SIG-M5 treated with dmso at 0.1 percent for 504 hours (cell line): ENCODE data around the gene ASAP2.
A peak's percentile ranks its signal among the peaks of the same experiment; 100 is the strongest.

Experiments used
- DNase-seq: peaks from one replicate; lab custom pipeline; 2025; ENCODE audit not compliant: unreplicated experiment; lab: John Stamatoyannopoulos, UW

Gene ASAP2

GRCh38 chr2:9205963-9206948 is at the start of gene ASAP2:
Gene ASAP2 (plus strand): TSS chr2:9206812. CDS start chr2:9207105, 293 bp downstream.
- DNase-seq: peak; percentile 43

- DNase-seq: no peak
Observed at GRCh38 chr2:9158786-9159779, 47.5 kb upstream of the ASAP2 start.

- no peak for DNase-seq
Observed at GRCh38 chr2:9160732-9161131, 45.9 kb upstream of the ASAP2 start.

- DNase-seq: no peak
Observed at GRCh38 chr2:9162841-9163240, 43.8 kb upstream of the ASAP2 start.

- DNase-seq: no peak
Observed at GRCh38 chr2:9163306-9164111, 43.1 kb upstream of the ASAP2 start.

GRCh38 chr2:9164112-9164608 is 42.5 kb upstream of the ASAP2 start:
- no peak for DNase-seq

GRCh38 chr2:9165625-9166024 is 41.0 kb upstream of the ASAP2 start:
- no peak for DNase-seq

GRCh38 chr2:9166579-9167377 is 39.8 kb upstream of the ASAP2 start:
- DNase-seq: no peak

GRCh38 chr2:9167718-9168657 is 38.6 kb upstream of the ASAP2 start:
- DNase-seq: peak; percentile 35

- peak; percentile 59 for DNase-seq
Observed at GRCh38 chr2:9168821-9169221, 37.8 kb upstream of the ASAP2 start.

GRCh38 chr2:9169349-9170107 is 37.1 kb upstream of the ASAP2 start:
- no peak for DNase-seq

GRCh38 chr2:9170458-9171130 is 36.0 kb upstream of the ASAP2 start:
- peak; percentile 58 for DNase-seq

GRCh38 chr2:9174771-9175437 is 31.7 kb upstream of the ASAP2 start:
- peak; percentile 14 for DNase-seq

- DNase-seq: no peak
Observed at GRCh38 chr2:9178110-9178903, 28.3 kb upstream of the ASAP2 start.

- no peak for DNase-seq
Observed at GRCh38 chr2:9178904-9179571, 27.6 kb upstream of the ASAP2 start.
